OCI-LY7 (cell line): ENCODE results near the gene PLXNA3. TPM values are rescaled to one million over a fixed set of nuclear protein-coding genes. Genes with fewer than 3 reads are reported as not detected.

Experiments used
- BruUV-seq: library from RNA; stranded (reverse); fragments of 400-500 nt; replicated peaks from 2 replicates; lab custom pipeline; 2021; lab: Mats Ljungman, UMichigan
- CTCF ChIA-PET: fragments of 300-600 bp; sonication (Branson Sonifier 250); formaldehyde crosslinking; loops from one replicate; lab custom pipeline; 2022; ENCODE audit warnings: antibody characterized with exemption; ENCODE audit not compliant: unreplicated experiment; lab: Charles Lee
- POLR2A ChIA-PET: fragments of 300-600 bp; sonication (Branson Sonifier 250); formaldehyde crosslinking; loops from one replicate; lab custom pipeline; 2022; ENCODE audit warnings: antibody characterized with exemption; lab: Charles Lee
- DNase-seq: peaks from one replicate; pipeline ENCODE4 v3.0.0-alpha.2; 2015; ENCODE audit warnings: low spot score
- H2AFZ ChIP-seq: fragments of 200-600 bp; sonication (generic), shearing (Covaris generic); 2 replicates; pipeline ENCODE4 v1.6.1; 2014; ENCODE audit warnings: mild to moderate bottlenecking, antibody characterized with exemption, low read length, moderate library complexity
- H3K27ac ChIP-seq: fragments of 200-600 bp; sonication (generic); 2 replicates; pipeline ENCODE4 v1.5.1; 2014; ENCODE audit warnings: mixed run types, low read depth, mild to moderate bottlenecking, moderate library complexity, low read length, inconsistent platforms; ENCODE audit not compliant: poor library complexity, severe bottlenecking
- H3K36me3 ChIP-seq: fragments of 200-600 bp; sonication (generic); 2 replicates; pipeline ENCODE4 v1.6.1; 2014; ENCODE audit warnings: mild to moderate bottlenecking, antibody characterized with exemption, low read length, moderate library complexity, mixed read lengths; ENCODE audit not compliant: insufficient read depth
- H3K4me1 ChIP-seq: fragments of 200-600 bp; sonication (generic); 2 replicates; pipeline ENCODE4 v1.5.1; 2014; ENCODE audit warnings: mild to moderate bottlenecking, low read length; ENCODE audit not compliant: insufficient read depth, poor library complexity, severe bottlenecking
- H3K4me2 ChIP-seq: fragments of 200-600 bp; sonication (generic); 2 replicates; pipeline ENCODE4 v1.6.1; 2014; ENCODE audit warnings: mild to moderate bottlenecking, low read length
- H3K4me3 ChIP-seq: fragments of 200-600 bp; sonication (generic); 2 replicates; pipeline ENCODE4 v1.5.1; 2014; ENCODE audit warnings: mild to moderate bottlenecking, low read depth, low read length; ENCODE audit not compliant: poor library complexity, severe bottlenecking
- H3K79me2 ChIP-seq: fragments of 200-600 bp; sonication (generic); 2 replicates; pipeline ENCODE4 v1.6.1; 2016; ENCODE audit warnings: low read depth, mild to moderate bottlenecking, low read length, moderate library complexity, mixed read lengths; ENCODE audit not compliant: insufficient read depth
- H3K9me2 ChIP-seq: fragments of 200-600 bp; sonication (generic); 2 replicates; pipeline ENCODE4 v1.6.1; 2016; ENCODE audit warnings: mild to moderate bottlenecking, low read length, mixed read lengths; ENCODE audit not compliant: insufficient read depth
- H3K9me3 ChIP-seq: fragments of 200-600 bp; sonication (generic); 2 replicates; pipeline ENCODE4 v1.6.1; 2014; ENCODE audit warnings: mild to moderate bottlenecking, mixed run types, low read length, mixed read lengths
- H4K20me1 ChIP-seq: fragments of 200-600 bp; sonication (generic); 2 replicates; pipeline ENCODE4 v1.6.1; 2014; ENCODE audit warnings: mild to moderate bottlenecking, antibody characterized with exemption, low read length, moderate library complexity, mixed read lengths; ENCODE audit not compliant: insufficient read depth
- CTCF ChIP-seq: fragments of 200-600 bp; sonication (generic); conservative IDR thresholded peaks from 2 replicates; pipeline ENCODE4 v1.5.1; 2014; ENCODE audit warnings: mild to moderate bottlenecking, antibody characterized with exemption, low read length, moderate library complexity, mixed read lengths
- EZH2phosphoT487 ChIP-seq: fragments of 200-600 bp; sonication (generic); IDR thresholded peaks from 2 replicates; pipeline ENCODE4 v1.6.1; 2018; ENCODE audit warnings: low read depth, borderline replicate concordance, mild to moderate bottlenecking, mixed run types, antibody characterized with exemption, low read length, moderate library complexity, mixed read lengths
- intact Hi-C: fragments of 100-400 bp; cut with micrococcal nuclease; formaldehyde crosslinking; loops from one replicate; pipeline ENCODE4 v1.10.0; 2022; ENCODE audit not compliant: unreplicated experiment
- total RNA-seq, 2 experiments: library from RNA; depleted of rRNA in 1 of 2; stranded (reverse); fragments of >200 nt in 1 of 2; shearing (Covaris generic) in 1 of 2; gene quantifications; 2 replicates each; pipeline ENCODE4 v1.2.3, GENCODE V29; 2014 to 2022

The PLXNA3 gene
- total RNA-seq, 2 experiments from 2014 or later = 5.6 to 8.0 TPM

GRCh38 chrX:154431341-154431740, 26.7 kb upstream of the PLXNA3 start:
- Histone ChIP-seq H3K27ac (no peak overlapping the region), H3K36me3 (peaks cover 8% of the 10 kb centered on the region; the same call in 1 of the 2 replicates), H3K9me2 (no peaks in the 10 kb centered on the region), H3K4me3 (no peak overlapping the region), H3K79me2 (peaks cover 13% of the 10 kb centered on the region; the same call in 1 of the 2 replicates), H3K4me1 (peaks cover 19% of the 10 kb centered on the region), H3K4me2 (no peak overlapping the region), H3K9me3 (no peaks in the 10 kb centered on the region), H2AFZ (no peak overlapping the region), H4K20me1 (no peaks in the 10 kb centered on the region)
- ChIA-PET POLR2A (no interaction called here), CTCF (no interaction called here)
- DNase-seq = no peak
- intact Hi-C loops = no loop called here
- BruUV-seq = no TSS peak
- TF ChIP-seq CTCF (no peak), EZH2phosphoT487 (no peak)

- Histone ChIP-seq H3K4me1 (peaks cover 19% of the 10 kb centered on the region), H2AFZ (no peak overlapping the region), H3K4me3 (no peak overlapping the region), H3K9me3 (no peaks in the 10 kb centered on the region), H3K4me2 (no peak overlapping the region), H3K9me2 (no peaks in the 10 kb centered on the region), H3K36me3 (peaks cover 8% of the 10 kb centered on the region; the same call in 1 of the 2 replicates), H4K20me1 (no peaks in the 10 kb centered on the region), H3K79me2 (peaks cover 13% of the 10 kb centered on the region; the same call in 1 of the 2 replicates), H3K27ac (no peak overlapping the region)
- ChIA-PET POLR2A (no interaction called here), CTCF (no interaction called here)
- no peak for TF ChIP-seq EZH2phosphoT487
- no peak for TF ChIP-seq CTCF
- no peak for DNase-seq
- BruUV-seq = no TSS peak
- intact Hi-C loops = no loop called here
Observed at GRCh38 chrX:154432210-154432609, 25.9 kb upstream of the PLXNA3 start.

GRCh38 chrX:154433605-154434004, 24.5 kb upstream of the PLXNA3 start:
- Histone ChIP-seq H3K36me3 (peaks cover 10% of the 10 kb centered on the region; the same call in 1 of the 2 replicates), H3K4me2 (no peak overlapping the region), H3K27ac (no peak overlapping the region), H4K20me1 (no peaks in the 10 kb centered on the region), H2AFZ (no peak overlapping the region), H3K9me2 (no peaks in the 10 kb centered on the region), H3K9me3 (no peaks in the 10 kb centered on the region), H3K4me3 (no peak overlapping the region), H3K4me1 (peaks cover 23% of the 10 kb centered on the region), H3K79me2 (peaks cover 20% of the 10 kb centered on the region)
- no peak for DNase-seq
- intact Hi-C loops = no loop called here
- no peak for TF ChIP-seq EZH2phosphoT487
- no peak for TF ChIP-seq CTCF
- CTCF ChIA-PET = no interaction called here
- BruUV-seq = no TSS peak
- POLR2A ChIA-PET = no interaction called here
